KG1 (cell line): ENCODE results near the gene SSBP4.

Source experiments
- DNase-seq: peaks from one replicate; lab custom pipeline; 2025; lab: John Stamatoyannopoulos, UW

The SSBP4 gene

GRCh38 chr19:18469069-18469846 is 50.1 kb downstream of the SSBP4 start:
- DNase-seq, result no peak

- no peak for DNase-seq
These were observed 51.6 kb downstream of the SSBP4 start for GRCh38 chr19:18470787-18471186.

- DNase-seq, result no peak
These were observed 54.0 kb downstream of the SSBP4 start for GRCh38 chr19:18473003-18473705.

GRCh38 chr19:18473706-18474087 is 54.5 kb downstream of the SSBP4 start:
- DNase-seq, result no peak

- DNase-seq, result no peak
These were observed 55.2 kb downstream of the SSBP4 start for GRCh38 chr19:18474366-18474887.

GRCh38 chr19:18475004-18475453 is 55.8 kb downstream of the SSBP4 start:
- no peak for DNase-seq

- no peak for DNase-seq
These were observed 56.6 kb downstream of the SSBP4 start for GRCh38 chr19:18475762-18476331.

GRCh38 chr19:18476507-18477041 is 57.4 kb downstream of the SSBP4 start:
- DNase-seq, result no peak

- no peak for DNase-seq
These were observed 58.0 kb downstream of the SSBP4 start for GRCh38 chr19:18477042-18477779.

- no peak for DNase-seq
These were observed 58.8 kb downstream of the SSBP4 start for GRCh38 chr19:18477974-18478373.

- DNase-seq, result peak; percentile 37
These were observed 59.5 kb downstream of the SSBP4 start for GRCh38 chr19:18478545-18479311.

- DNase-seq, result no peak
These were observed 61.0 kb downstream of the SSBP4 start for GRCh38 chr19:18480006-18480691.

GRCh38 chr19:18481505-18482222 is 62.5 kb downstream of the SSBP4 start:
- DNase-seq, result no peak

GRCh38 chr19:18483119-18483890 is 64.1 kb downstream of the SSBP4 start:
- no peak for DNase-seq
